Activated CD4-positive, alpha-beta T cell treated with anti-CD3 and anti-CD28 coated beads for 1 hour (primary cell): ENCODE measurements around the gene RTL10.
"Not testable (repeated sequence)": the region's sequence is repeated elsewhere in the genome, so short reads cannot be mapped to it uniquely, and the experiment has no call there.

Source experiments
- DNase-seq: peaks from one replicate; pipeline ENCODE4 v3.0.0-alpha.2; 2020

Gene RTL10

GRCh38 chr22:19842393-19843106 lies 12.1 kb downstream of the RTL10 start:
- DNase-seq: no peak

- DNase-seq: no peak
These were observed 12.9 kb downstream of the RTL10 start for GRCh38 chr22:19841641-19842392.

- no peak for DNase-seq
These were observed 13.6 kb downstream of the RTL10 start for GRCh38 chr22:19840955-19841640.

GRCh38 chr22:19840059-19840458 lies 14.6 kb downstream of the RTL10 start:
- no peak for DNase-seq

GRCh38 chr22:19837915-19838314 lies 16.8 kb downstream of the RTL10 start:
- no peak for DNase-seq

GRCh38 chr22:19836512-19836911 lies 18.2 kb downstream of the RTL10 start:
- no peak for DNase-seq

- DNase-seq: no peak
These were observed 20.1 kb downstream of the RTL10 start for GRCh38 chr22:19834599-19834998.

GRCh38 chr22:19833327-19833726 lies 21.3 kb downstream of the RTL10 start:
- not testable (repeated sequence) for DNase-seq

GRCh38 chr22:19832476-19833108 lies 22.1 kb downstream of the RTL10 start:
- DNase-seq: no peak

GRCh38 chr22:19831979-19832378 lies 22.7 kb downstream of the RTL10 start:
- not testable (repeated sequence) for DNase-seq

GRCh38 chr22:19831016-19831415 lies 23.7 kb downstream of the RTL10 start:
- no peak for DNase-seq

- no peak for DNase-seq
These were observed 26.7 kb downstream of the RTL10 start for GRCh38 chr22:19828035-19828401.

GRCh38 chr22:19827341-19828034 lies 27.2 kb downstream of the RTL10 start:
- DNase-seq: no peak

GRCh38 chr22:19826619-19826950 lies 28.1 kb downstream of the RTL10 start:
- no peak for DNase-seq

GRCh38 chr22:19825904-19826618 lies 28.6 kb downstream of the RTL10 start:
- DNase-seq: no peak

GRCh38 chr22:19824926-19825339 lies 29.7 kb downstream of the RTL10 start:
- DNase-seq: peak; percentile 2

GRCh38 chr22:19824212-19824925 lies 30.3 kb downstream of the RTL10 start:
- DNase-seq: peak; percentile 2

GRCh38 chr22:19823902-19824211 lies 30.8 kb downstream of the RTL10 start:
- DNase-seq: no peak

- peak; percentile 3 for DNase-seq
These were observed 31.3 kb downstream of the RTL10 start for GRCh38 chr22:19823191-19823901.

- DNase-seq: peak; percentile 3
These were observed 32.2 kb downstream of the RTL10 start for GRCh38 chr22:19822301-19823117.
